Adrenal gland (tissue), 12 donors: ENCODE measurements around the gene IMPG2. TPM values are rescaled to one million over a fixed set of nuclear protein-coding genes. Genes with fewer than 3 reads are reported as not detected.

Experiments
- DNase-seq, 7 donors: peaks; one replicate each; pipeline ENCODE4 v3.0.0-alpha.2; 2019 to 2020
- H3K27ac ChIP-seq, 5 donors: fragments of 200-600 bp; sonication (generic) in 4 of 5; 1 replicate in 3 of 5; 2 replicates in 2 of 5; pipeline versions ENCODE4 v1.5.1 to v1.8.0; 2016 to 2020; ENCODE audit warnings: mild to moderate bottlenecking in 1 of 5
- H3K27me3 ChIP-seq: fragments of 200-600 bp; 2 replicates; pipeline ENCODE4 v1.8.0; 2021
- H3K36me3 ChIP-seq, 2 donors: fragments of 200-600 bp; replicated peaks in 1 of 2; 1 replicate in 1 of 2; 2 replicates in 1 of 2; pipeline versions ENCODE4 v1.5.1 to v1.8.0; 2018 to 2022
- H3K4me1 ChIP-seq, 2 donors: fragments of 200-600 bp; replicated peaks in 1 of 2; 1 replicate in 1 of 2; 2 replicates in 1 of 2; pipeline versions ENCODE4 v1.5.1 to v1.8.0; 2018 to 2021
- H3K4me3 ChIP-seq, 4 donors: fragments of 200-600 bp; sonication (generic) in 3 of 4; one replicate each; pipeline ENCODE4 v1.5.1; 2016 to 2018
- H3K9me3 ChIP-seq, 3 donors: fragments of 200-600 bp; sonication (generic) in 1 of 3; replicated peaks in 1 of 3; 1 replicate in 2 of 3; 2 replicates in 1 of 3; pipeline versions ENCODE4 v1.5.1 to v1.8.0; 2016 to 2021
- POLR2A ChIP-seq, 2 donors: fragments of 450-650 bp; IDR thresholded peaks; one replicate each; pipeline ENCODE4 v1.6.1; 2017; ENCODE audit warnings: antibody characterized with exemption in 2 of 2, mild to moderate bottlenecking in 2 of 2, moderate library complexity in 1 of 2
- WGBS, 4 donors: extraction: QIAGEN DNeasy Blood & Tissue Kit in 2 of 4; methylation state at CpG; one replicate each; pipeline versions ENCODE4 v1.1.5 to v1.1.7; 2013 to 2017; 5-methylcytosine and 5-hydroxymethylcytosine counted together
- intact Hi-C, 2 donors: fragments of 100-400 bp; cut with DNase I; formaldehyde crosslinking; loops; one replicate each; pipeline versions ENCODE4 v1.14.1 to v1.15.0; 2022 to 2023
- polyA plus RNA-seq, 3 donors: library from polyadenylated mRNA; stranded (reverse); fragments of 200-250 nt in 2 of 3; fragments of 350-450 nt in 1 of 3; fragmentation: Illumina TruSeq in 1 of 3; extraction: RNeasy Lipid Tissue Mini Kit (QIAGEN cat#74804) in 1 of 3; gene quantifications; one replicate each; pipeline ENCODE4 v1.2.3, GENCODE V29; 2013 to 2014
- total RNA-seq, 9 donors: library from RNA; depleted of rRNA in 4 of 9; stranded (reverse); fragments of >200 nt in 4 of 9; fragments of 120-200 nt in 1 of 9; fragmentation: NEBNext Ultra II Directional in 1 of 9; extraction: Animal tissue kit (Norgen Biotek cat#: 25700) in 1 of 9; gene quantifications; one replicate each; pipeline versions ENCODE4 v1.1.0 to v1.2.4, GENCODE V29; 2013 to 2023
- TF ChIP-seq, protein P1 (sequence below), 6 experiments: fragments of 450-650 bp in 4 of 6; fragments of 200-600 bp in 2 of 6; sonication (generic) in 1 of 6; IDR thresholded peaks; 1 replicate in 5 of 6; 2 replicates in 1 of 6; pipeline versions ENCODE4 v1.5.1 to v1.8.0; 2016 to 2021; ENCODE audit warnings: antibody characterized with exemption in 6 of 6, mild to moderate bottlenecking in 2 of 6, moderate library complexity in 1 of 6
- donor health status: healthy with polysubstance abuse.
- donor health status: Bipolar disorder and iron deficiency.
- donor health status: DM: yes; HTN: yes; CAD: no.
- donor health status: DM: no; HTN: no; CAD: no.
- donor health status: DM: no; HTN: no; CAD: no.
- donor health status: DM: yes; HTN: yes; CAD: no.

Gene IMPG2
- total and polyA plus RNA-seq, 12 donors: 0.06 to 1.3 (median 0.21) TPM

- Histone ChIP-seq H3K4me1 (no peaks in the 10 kb centered on the region), H3K4me3 (no peak overlapping the region), H3K9me3 (no peaks in the 10 kb centered on the region), H3K27me3 (no peaks in the 10 kb centered on the region), H3K27ac (no peak overlapping the region), H3K36me3 (no peaks in the 10 kb centered on the region)
- intact Hi-C loops: no loop called here
- TF ChIP-seq, protein P1, sequence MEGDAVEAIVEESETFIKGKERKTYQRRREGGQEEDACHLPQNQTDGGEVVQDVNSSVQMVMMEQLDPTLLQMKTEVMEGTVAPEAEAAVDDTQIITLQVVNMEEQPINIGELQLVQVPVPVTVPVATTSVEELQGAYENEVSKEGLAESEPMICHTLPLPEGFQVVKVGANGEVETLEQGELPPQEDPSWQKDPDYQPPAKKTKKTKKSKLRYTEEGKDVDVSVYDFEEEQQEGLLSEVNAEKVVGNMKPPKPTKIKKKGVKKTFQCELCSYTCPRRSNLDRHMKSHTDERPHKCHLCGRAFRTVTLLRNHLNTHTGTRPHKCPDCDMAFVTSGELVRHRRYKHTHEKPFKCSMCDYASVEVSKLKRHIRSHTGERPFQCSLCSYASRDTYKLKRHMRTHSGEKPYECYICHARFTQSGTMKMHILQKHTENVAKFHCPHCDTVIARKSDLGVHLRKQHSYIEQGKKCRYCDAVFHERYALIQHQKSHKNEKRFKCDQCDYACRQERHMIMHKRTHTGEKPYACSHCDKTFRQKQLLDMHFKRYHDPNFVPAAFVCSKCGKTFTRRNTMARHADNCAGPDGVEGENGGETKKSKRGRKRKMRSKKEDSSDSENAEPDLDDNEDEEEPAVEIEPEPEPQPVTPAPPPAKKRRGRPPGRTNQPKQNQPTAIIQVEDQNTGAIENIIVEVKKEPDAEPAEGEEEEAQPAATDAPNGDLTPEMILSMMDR (IDR thresholded peaks at IDR 0.05): no peak
- no peak for TF ChIP-seq POLR2A (IDR thresholded peaks at IDR 0.05)
- no peak for DNase-seq
Observed at GRCh38 chr3:101278727-101279126, 41.6 kb downstream of the IMPG2 start.

DNA sequence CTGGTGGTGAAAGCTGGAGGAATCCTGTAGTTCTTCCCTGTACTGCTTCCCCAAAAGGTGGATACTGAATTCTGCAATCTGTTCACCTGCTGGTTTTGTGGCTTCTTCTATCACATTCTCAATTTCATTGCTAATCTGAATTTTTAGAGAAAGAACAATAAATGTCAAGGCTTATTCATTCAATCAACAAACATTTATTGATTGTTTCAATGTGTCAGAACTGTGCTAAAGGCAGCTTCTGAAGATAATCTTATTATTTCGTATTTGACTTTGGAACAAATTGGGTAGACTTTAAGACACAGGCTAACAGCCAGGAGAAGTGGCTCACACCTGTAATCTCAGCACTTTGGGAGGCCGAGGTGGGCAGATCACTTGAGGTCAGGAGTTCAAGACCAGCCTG lies 46.8 kb downstream of the IMPG2 start:
- TF ChIP-seq POLR2A (IDR thresholded peaks at IDR 0.05): no peak
- TF ChIP-seq, protein P1 (IDR thresholded peaks at IDR 0.05): no peak
- no peak overlapping the region for H3K27ac ChIP-seq
- no peaks in the 10 kb centered on the region for H3K36me3 ChIP-seq
- no peaks in the 10 kb centered on the region for H3K9me3 ChIP-seq
- H3K4me3 ChIP-seq: no peak overlapping the region
- H3K4me1 ChIP-seq: no peaks in the 10 kb centered on the region
- DNase-seq: no peak
- 82 to 92% (median 87%) methylated on average over 2 of the region's 2 CpGs for WGBS, 4 donors
- no peaks in the 10 kb centered on the region for H3K27me3 ChIP-seq
- intact Hi-C loops: no loop called here

DNA sequence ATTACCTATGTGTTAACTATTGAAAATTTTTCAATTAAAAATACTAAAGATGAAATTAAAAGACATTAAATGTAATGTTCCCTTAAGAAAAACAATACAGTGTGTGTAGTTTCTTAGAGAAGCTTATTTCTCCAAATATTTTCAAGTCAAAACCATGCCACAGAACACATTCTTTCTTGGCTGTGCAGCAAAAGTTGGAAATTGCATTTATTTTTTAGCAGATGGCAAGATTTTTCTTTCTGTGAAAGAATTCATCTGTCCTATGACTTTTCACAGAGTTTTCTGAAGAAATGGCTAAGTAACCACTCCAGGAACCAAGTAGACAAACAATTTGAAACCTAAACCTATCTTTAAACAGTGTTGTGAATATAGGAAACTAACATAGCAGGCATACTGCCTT lies 47.2 kb downstream of the IMPG2 start:
- Histone ChIP-seq H3K4me1 (no peaks in the 10 kb centered on the region), H3K9me3 (no peaks in the 10 kb centered on the region), H3K27ac (no peak overlapping the region), H3K4me3 (no peak overlapping the region), H3K36me3 (no peaks in the 10 kb centered on the region), H3K27me3 (no peaks in the 10 kb centered on the region)
- no peak for DNase-seq
- intact Hi-C loops: no loop called here
- TF ChIP-seq, protein P1 (IDR thresholded peaks at IDR 0.05): no peak
- TF ChIP-seq POLR2A (IDR thresholded peaks at IDR 0.05): no peak

- Histone ChIP-seq H3K9me3 (no peaks in the 10 kb centered on the region), H3K27me3 (no peaks in the 10 kb centered on the region), H3K4me3 (no peak overlapping the region), H3K27ac (no peak overlapping the region), H3K4me1 (no peaks in the 10 kb centered on the region), H3K36me3 (no peaks in the 10 kb centered on the region)
- TF ChIP-seq, protein P1 (IDR thresholded peaks at IDR 0.05): no peak
- TF ChIP-seq POLR2A (IDR thresholded peaks at IDR 0.05): no peak
- no peak for DNase-seq
- intact Hi-C loops: no loop called here
- WGBS, 4 donors: 65 to 89% (median 80%) methylated on average over 4 of the region's 4 CpGs
Observed at GRCh38 chr3:101271728-101272127, 48.6 kb downstream of the IMPG2 start.
